ENCODE measurements around the gene HABP4. TPM values are rescaled to one million over a fixed set of nuclear protein-coding genes. Genes with fewer than 3 reads are reported as not detected.
A peak's percentile ranks its signal among the peaks of the same experiment; 100 is the strongest.

HABP4 gene
- total RNA-seq, 2 experiments from 2014 or later, result 5.8 to 7.3 TPM

- ChIA-PET CTCF (interaction anchor here (1.0 to 1.5 kb wide), 2 partner anchors 23 to 109 kb away, joined by 3 read pairs; no protein-coding TSS in a partner anchor), POLR2A (no interaction called here)
Measured at GRCh38 chr9:96457266-96457665, 7.3 kb downstream of the HABP4 start.

GRCh38 chr9:96458226-96458625, 8.3 kb downstream of the HABP4 start:
- ATAC-seq, result no peak
- intact Hi-C loops (cut with DNase I, micrococcal nuclease), result loop anchor here in 1 of 2 experiments (10.0 kb wide), 1 partner anchor 317 kb away; the partner anchor contains the start of gene ZNF510
- POLR2A ChIA-PET, result no interaction called here

More at GRCh38 chr9:96457266-96457665, 7.3 kb downstream of the HABP4 start:
- ATAC-seq (no peak), DNase-seq (no peak)
- intact Hi-C loops (cut with DNase I, micrococcal nuclease), result loop anchor here in 1 of 2 experiments (10.0 kb wide), 1 partner anchor 318 kb away; the partner anchor contains the start of gene ZNF510
- Mint-ChIP-seq H3K27ac (no peak overlapping the region), H3K4me1 (peaks cover 17% of the 10 kb centered on the region), H3K36me3 (ENCODE audit: low read depth) (peaks cover 8% of the 10 kb centered on the region), H3K27me3 (no peaks in the 10 kb centered on the region), H3K9me3 (ENCODE audit: low read depth) (no peaks in the 10 kb centered on the region), H3K4me3 (no peak overlapping the region)

DNA sequence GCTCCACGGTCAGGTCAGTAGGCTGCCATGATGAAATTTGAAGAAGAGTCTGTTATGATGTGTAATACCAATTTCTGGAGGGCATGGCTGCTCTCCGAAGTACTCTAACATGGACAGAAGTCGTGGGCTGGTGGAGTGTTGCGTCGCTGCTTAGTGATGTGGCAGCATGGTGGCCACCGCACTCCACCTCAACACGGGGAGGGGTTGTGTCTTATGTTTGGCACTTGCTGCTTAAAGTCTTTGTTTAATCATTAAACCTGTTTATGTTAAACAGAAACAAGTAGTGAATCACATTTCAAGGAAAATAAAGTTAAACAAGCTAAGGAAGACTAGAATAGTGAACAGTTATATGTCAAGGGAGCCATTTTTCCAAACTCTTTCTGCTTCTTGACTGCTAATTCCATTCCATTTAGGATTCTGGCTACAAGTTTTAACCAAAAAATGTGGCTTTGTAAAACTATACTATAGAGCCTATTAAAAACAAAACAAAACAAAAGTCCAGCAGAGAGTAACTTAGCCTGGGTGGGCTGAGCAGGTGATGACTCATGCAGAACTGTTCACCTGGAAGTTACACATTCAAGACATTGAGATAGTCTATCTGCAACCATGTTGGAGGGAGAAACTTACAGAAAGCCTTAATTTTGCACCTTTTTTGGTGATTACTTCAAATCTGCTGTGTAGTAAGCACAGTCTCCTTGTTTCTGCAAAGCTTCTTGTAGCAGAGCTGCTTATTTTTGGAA, 9.5 kb downstream of the HABP4 start:
- Mint-ChIP-seq H3K27ac (peak overlapping the region; percentile 38), H3K4me3 (no peak overlapping the region), H3K27me3 (no peaks in the 10 kb centered on the region), H3K4me1 (peaks cover 8% of the 10 kb centered on the region), H3K36me3 (ENCODE audit: low read depth) (peaks cover 8% of the 10 kb centered on the region), H3K9me3 (ENCODE audit: low read depth) (no peaks in the 10 kb centered on the region)
- ChIA-PET POLR2A (interaction anchor here (0.6 kb wide), 1 partner anchor 31 kb away, joined by 3 read pairs; no protein-coding TSS in a partner anchor), CTCF (interaction anchor here (0.7 to 2.0 kb wide), 4 partner anchors 9 to 336 kb away, joined by 3 to 5 read pairs (median 4); no protein-coding TSS in a partner anchor)
- no peak for ATAC-seq
- intact Hi-C loops (cut with DNase I, micrococcal nuclease), result loop anchor here in 1 of 2 experiments (10.0 kb wide), 1 partner anchor 315 kb away; the partner anchor contains the start of gene ZNF510
- DNase-seq, result no peak

More at GRCh38 chr9:96458226-96458625, 8.3 kb downstream of the HABP4 start:
- CTCF ChIA-PET, result interaction anchor here (0.7 to 1.5 kb wide), 3 partner anchors 8 to 108 kb away, joined by 3 read pairs; no protein-coding TSS in a partner anchor
- peaks cover 8% of the 10 kb centered on the region for H3K36me3 Mint-ChIP-seq (ENCODE audit: low read depth)
- no peak for DNase-seq
- H3K27me3 Mint-ChIP-seq, result no peaks in the 10 kb centered on the region
- no peaks in the 10 kb centered on the region for H3K9me3 Mint-ChIP-seq (ENCODE audit: low read depth)
- H3K27ac Mint-ChIP-seq, result no peak overlapping the region
- no peak overlapping the region for H3K4me3 Mint-ChIP-seq
- peaks cover 13% of the 10 kb centered on the region for H3K4me1 Mint-ChIP-seq

GRCh38 chr9:96460470-96460869, 10.5 kb downstream of the HABP4 start:
- ChIA-PET CTCF (interaction anchor here (2.0 kb wide), 1 partner anchor 12 kb away, joined by 5 read pairs; no protein-coding TSS in a partner anchor), POLR2A (no interaction called here)
- intact Hi-C loops (cut with DNase I, micrococcal nuclease), result no loop called here
- Mint-ChIP-seq H3K4me3 (no peak overlapping the region), H3K9me3 (ENCODE audit: low read depth) (no peaks in the 10 kb centered on the region), H3K27me3 (no peaks in the 10 kb centered on the region), H3K27ac (no peak overlapping the region), H3K4me1 (peaks cover 8% of the 10 kb centered on the region), H3K36me3 (ENCODE audit: low read depth) (peaks cover 11% of the 10 kb centered on the region)
- no peak for ATAC-seq
- DNase-seq, result no peak

- Mint-ChIP-seq H3K27ac (no peak overlapping the region), H3K36me3 (ENCODE audit: low read depth) (peaks cover 14% of the 10 kb centered on the region), H3K4me1 (peaks cover 8% of the 10 kb centered on the region), H3K4me3 (no peak overlapping the region), H3K27me3 (no peaks in the 10 kb centered on the region), H3K9me3 (ENCODE audit: low read depth) (no peaks in the 10 kb centered on the region)
- ATAC-seq (no peak), DNase-seq (no peak)
- ChIA-PET CTCF (interaction anchor here (1.1 to 2.0 kb wide), 2 partner anchors 12 to 19 kb away, joined by 4 to 5 read pairs; no protein-coding TSS in a partner anchor), POLR2A (no interaction called here)
- intact Hi-C loops (cut with DNase I, micrococcal nuclease), result no loop called here
Measured at GRCh38 chr9:96460882-96461281, 10.9 kb downstream of the HABP4 start.

DNA sequence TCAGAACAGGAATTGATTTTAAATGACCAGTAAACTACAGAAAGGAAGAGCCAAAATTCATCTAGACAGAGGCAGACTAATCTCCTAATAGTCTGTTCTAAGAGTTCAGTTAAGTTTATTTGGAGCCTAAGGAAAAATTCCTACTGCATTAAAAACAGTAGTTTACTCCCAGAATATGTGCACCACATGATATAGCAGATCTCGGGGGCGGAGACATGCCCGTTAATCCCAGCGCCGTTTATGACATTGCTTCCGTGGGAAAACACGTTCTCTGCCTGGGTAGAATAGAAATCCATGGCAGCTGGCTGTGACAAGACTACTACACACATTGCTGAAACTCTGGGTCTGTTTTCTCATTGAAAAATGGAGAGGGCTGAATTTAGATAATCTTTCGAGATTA, 11.4 kb downstream of the HABP4 start:
- no peak overlapping the region for H3K27ac Mint-ChIP-seq
- peaks cover 8% of the 10 kb centered on the region for H3K4me1 Mint-ChIP-seq
- ATAC-seq (no peak), DNase-seq (no peak)
- ChIA-PET POLR2A (no interaction called here), CTCF (interaction anchor here (0.6 to 2.0 kb wide), 3 partner anchors 12 to 59 kb away, joined by 3 to 5 read pairs (median 4); no protein-coding TSS in a partner anchor)
- no peaks in the 10 kb centered on the region for H3K9me3 Mint-ChIP-seq (ENCODE audit: low read depth)
- H3K4me3 Mint-ChIP-seq, result no peak overlapping the region
- H3K36me3 Mint-ChIP-seq (ENCODE audit: low read depth), result peaks cover 14% of the 10 kb centered on the region
- intact Hi-C loops (cut with DNase I, micrococcal nuclease), result no loop called here
- H3K27me3 Mint-ChIP-seq, result no peaks in the 10 kb centered on the region

GRCh38 chr9:96462541-96462940, 12.6 kb downstream of the HABP4 start:
- POLR2A ChIA-PET, result no interaction called here
- Mint-ChIP-seq H3K27me3 (no peaks in the 10 kb centered on the region), H3K4me1 (peaks cover 8% of the 10 kb centered on the region), H3K36me3 (ENCODE audit: low read depth) (peaks cover 14% of the 10 kb centered on the region), H3K9me3 (ENCODE audit: low read depth) (no peaks in the 10 kb centered on the region), H3K4me3 (no peak overlapping the region), H3K27ac (no peak overlapping the region)
- ATAC-seq, result no peak
- no peak for DNase-seq
- intact Hi-C loops (cut with DNase I, micrococcal nuclease), result no loop called here
- CTCF ChIA-PET, result interaction anchor here (0.6 to 1.1 kb wide), 2 partner anchors 60 to 194 kb away, joined by 3 read pairs; no protein-coding TSS in a partner anchor

DNA sequence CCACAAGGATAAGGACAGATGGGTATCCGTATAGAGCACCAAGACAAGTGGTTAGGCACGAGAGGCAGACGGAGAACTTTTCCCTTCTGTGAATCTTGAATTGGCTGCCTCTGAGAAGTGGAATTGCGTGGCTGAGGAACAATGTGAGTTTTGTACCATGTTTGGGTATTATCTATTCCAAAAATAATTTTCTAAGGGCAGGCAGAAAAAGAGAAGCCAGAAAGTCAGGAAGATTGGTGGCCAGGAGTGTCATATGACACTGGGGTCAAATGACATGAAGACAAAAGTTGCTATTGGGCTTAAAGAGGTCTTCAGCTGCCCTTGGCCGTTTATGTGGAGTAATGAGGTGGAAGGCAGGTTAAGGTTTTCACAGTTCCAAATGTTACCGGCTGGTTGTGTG, 14.5 kb downstream of the HABP4 start:
- intact Hi-C loops (cut with DNase I, micrococcal nuclease), result no loop called here
- Mint-ChIP-seq H3K27ac (no peak overlapping the region), H3K4me1 (peaks cover 3% of the 10 kb centered on the region), H3K36me3 (ENCODE audit: low read depth) (peaks cover 13% of the 10 kb centered on the region), H3K9me3 (ENCODE audit: low read depth) (no peaks in the 10 kb centered on the region), H3K4me3 (no peak overlapping the region), H3K27me3 (no peaks in the 10 kb centered on the region)
- no peak for ATAC-seq
- POLR2A ChIA-PET, result no interaction called here
- CTCF ChIA-PET, result interaction anchor here (0.7 kb wide), 1 partner anchor 22 kb away, joined by 3 read pairs; no protein-coding TSS in a partner anchor
- DNase-seq, result no peak

- Mint-ChIP-seq H3K4me1 (no peaks in the 10 kb centered on the region), H3K4me3 (no peak overlapping the region), H3K27me3 (no peaks in the 10 kb centered on the region), H3K9me3 (ENCODE audit: low read depth) (no peaks in the 10 kb centered on the region), H3K27ac (no peak overlapping the region), H3K36me3 (ENCODE audit: low read depth) (peaks cover 16% of the 10 kb centered on the region)
- no peak for ATAC-seq
- ChIA-PET POLR2A (no interaction called here), CTCF (interaction anchor here (1.4 kb wide), 1 partner anchor 8 kb away, joined by 5 read pairs; no protein-coding TSS in a partner anchor)
- intact Hi-C loops (cut with DNase I, micrococcal nuclease), result no loop called here
- no peak for DNase-seq
Measured at GRCh38 chr9:96467784-96468183, 17.8 kb downstream of the HABP4 start.

GRCh38 chr9:96476013-96476412, 26.0 kb downstream of the HABP4 start:
- no peak overlapping the region for H3K27ac Mint-ChIP-seq
- ATAC-seq (no peak), DNase-seq (no peak)
- H3K9me3 Mint-ChIP-seq (ENCODE audit: low read depth), result no peaks in the 10 kb centered on the region
- H3K27me3 Mint-ChIP-seq, result no peaks in the 10 kb centered on the region
- no peak overlapping the region for H3K4me3 Mint-ChIP-seq
- H3K36me3 Mint-ChIP-seq (ENCODE audit: low read depth), result peaks cover 15% of the 10 kb centered on the region
- POLR2A ChIA-PET, result no interaction called here
- CTCF ChIA-PET, result interaction anchor here (0.7 kb wide), 1 partner anchor 180 kb away, joined by 3 read pairs; no protein-coding TSS in a partner anchor
- peaks cover 23% of the 10 kb centered on the region for H3K4me1 Mint-ChIP-seq
- intact Hi-C loops (cut with DNase I, micrococcal nuclease), result loop anchor here (5.0 kb wide), 2 partner anchors 76 to 459 kb away; no protein-coding TSS in a partner anchor

- no peaks in the 10 kb centered on the region for H3K27me3 Mint-ChIP-seq
- peak; percentile 55 for ATAC-seq
- POLR2A ChIA-PET, result no interaction called here
- intact Hi-C loops (cut with DNase I, micrococcal nuclease), result loop anchor here (5.0 kb wide), 2 partner anchors 76 to 459 kb away; no protein-coding TSS in a partner anchor
- no peak overlapping the region for H3K27ac Mint-ChIP-seq
- H3K9me3 Mint-ChIP-seq (ENCODE audit: low read depth), result no peaks in the 10 kb centered on the region
- DNase-seq, result no peak
- peaks cover 23% of the 10 kb centered on the region for H3K4me1 Mint-ChIP-seq
- CTCF ChIA-PET, result interaction anchor here (0.9 kb wide), 2 partner anchors 17 to 144 kb away, joined by 3 read pairs; no protein-coding TSS in a partner anchor
- peaks cover 11% of the 10 kb centered on the region for H3K36me3 Mint-ChIP-seq (ENCODE audit: low read depth)
- H3K4me3 Mint-ChIP-seq, result no peak overlapping the region
Measured at GRCh38 chr9:96476591-96476990, 26.6 kb downstream of the HABP4 start.

Data from activated CD4-positive, alpha-beta T cell treated with anti-CD3 and anti-CD28 coated beads for 36 hours (primary cell).